ENCODE data around the gene HIKESHI.
A peak's percentile ranks its signal among the peaks of the same experiment; 100 is the strongest.

The HIKESHI gene

GRCh38 chr11:86264649-86265048, 37.4 kb upstream of the HIKESHI start:
- no peak for DNase-seq (ENCODE audit: low read depth)
- H3K4me3 ChIP-seq (ENCODE audit: low read length) = no peak overlapping the region
- no peak for TF ChIP-seq CTCF (conservative IDR thresholded peaks at IDR 0.05; ENCODE audit: low read length)

- no peak for TF ChIP-seq CTCF (conservative IDR thresholded peaks at IDR 0.05; ENCODE audit: low read length)
- H3K4me3 ChIP-seq (ENCODE audit: low read length) = no peak overlapping the region
- DNase-seq (ENCODE audit: low read depth) = no peak
Observed at GRCh38 chr11:86265194-86265593, 36.8 kb upstream of the HIKESHI start.

- DNase-seq (ENCODE audit: low read depth) = no peak
- TF ChIP-seq CTCF (conservative IDR thresholded peaks at IDR 0.05; ENCODE audit: low read length) = no peak
- H3K4me3 ChIP-seq (ENCODE audit: low read length) = no peak overlapping the region
Observed at GRCh38 chr11:86269645-86270044, 32.4 kb upstream of the HIKESHI start.

GRCh38 chr11:86274503-86274902, 27.5 kb upstream of the HIKESHI start:
- no peak overlapping the region for H3K4me3 ChIP-seq (ENCODE audit: low read length)
- no peak for TF ChIP-seq CTCF (conservative IDR thresholded peaks at IDR 0.05; ENCODE audit: low read length)
- no peak for DNase-seq (ENCODE audit: low read depth)

GRCh38 chr11:86274999-86275398, 27.0 kb upstream of the HIKESHI start:
- no peak for DNase-seq (ENCODE audit: low read depth)
- TF ChIP-seq CTCF (conservative IDR thresholded peaks at IDR 0.05; ENCODE audit: low read length) = no peak
- H3K4me3 ChIP-seq (ENCODE audit: low read length) = no peak overlapping the region

GRCh38 chr11:86275493-86276370, 26.3 kb upstream of the HIKESHI start:
- DNase-seq (ENCODE audit: low read depth) = no peak
- H3K4me3 ChIP-seq (ENCODE audit: low read length) = no peak overlapping the region
- no peak for TF ChIP-seq CTCF (conservative IDR thresholded peaks at IDR 0.05; ENCODE audit: low read length)

- DNase-seq (ENCODE audit: low read depth) = peak; percentile 37
- TF ChIP-seq CTCF (conservative IDR thresholded peaks at IDR 0.05; ENCODE audit: low read length) = no peak
Observed at GRCh38 chr11:86277741-86278140, 24.3 kb upstream of the HIKESHI start.

More at GRCh38 chr11:86277741-86278140, 24.3 kb upstream of the HIKESHI start:
- H3K4me3 ChIP-seq (ENCODE audit: low read length) = no peak overlapping the region
